ENCODE measurements around the gene CFB.

CFB gene

GRCh38 chr6:31948753-31949413, 3.0 kb downstream of the CFB start:
- no peak for DNase-seq

- no peak for DNase-seq
Observed at GRCh38 chr6:31949926-31950548, 4.1 kb downstream of the CFB start.

GRCh38 chr6:31952140-31952805, 6.4 kb downstream of the CFB start:
- peak; percentile 65 for DNase-seq

GRCh38 chr6:31952890-31953289, 7.0 kb downstream of the CFB start:
- DNase-seq: no peak

GRCh38 chr6:31954511-31954910, 8.6 kb downstream of the CFB start:
- no peak for DNase-seq

- no peak for DNase-seq
Observed at GRCh38 chr6:31956796-31957195, 10.9 kb downstream of the CFB start.

- no peak for DNase-seq
Observed at GRCh38 chr6:31958412-31958740, 12.5 kb downstream of the CFB start.

- DNase-seq: peak; percentile 99
Observed at GRCh38 chr6:31958741-31959739, 13.1 kb downstream of the CFB start, which contains the start of the genes NELFE and SKIC2. Gene NELFE, minus strand, starts transcription at chr6:31958971. Its CDS starts 525 bp downstream, at chr6:31958446. Gene SKIC2, plus strand, starts transcription at chr6:31959175. Its CDS starts 18 bp downstream, at chr6:31959193.

GRCh38 chr6:31961616-31962015, 15.7 kb downstream of the CFB start:
- no peak for DNase-seq

GRCh38 chr6:31963921-31964320, 18.0 kb downstream of the CFB start:
- no peak for DNase-seq

GRCh38 chr6:31965700-31966099, 19.8 kb downstream of the CFB start:
- DNase-seq: no peak

GRCh38 chr6:31966506-31966905, 20.6 kb downstream of the CFB start:
- DNase-seq: no peak

GRCh38 chr6:31966997-31967925, 21.4 kb downstream of the CFB start:
- no peak for DNase-seq

- no peak for DNase-seq
Observed at GRCh38 chr6:31967926-31968320, 22.0 kb downstream of the CFB start.

GRCh38 chr6:31968326-31968725, 22.4 kb downstream of the CFB start:
- DNase-seq: no peak

GRCh38 chr6:31968791-31969711, 23.2 kb downstream of the CFB start:
- DNase-seq: no peak

GRCh38 chr6:31969712-31970603, 24.1 kb downstream of the CFB start:
- DNase-seq: no peak

- no peak for DNase-seq
Observed at GRCh38 chr6:31970604-31971271, 24.8 kb downstream of the CFB start.
